ENCODE measurements around the gene DCN. TPM values are rescaled to one million over a fixed set of nuclear protein-coding genes. Genes with fewer than 3 reads are reported as not detected.

Gene DCN
- total and polyA plus RNA-seq, 7 donors = 41.2 to 1,612 (median 675) TPM

- Histone ChIP-seq H3K36me3 (peaks cover 0 to 4% (median under 1%) of the 10 kb centered on the region in 4 donors), H3K4me1 (peaks cover 0 to 4% (median 0%) of the 10 kb centered on the region in 4 donors), H3K27me3 (no peaks in the 10 kb centered on the region), H3K4me3 (no peak overlapping the region), H3K27ac (no peak overlapping the region), H3K9me3 (no peaks in the 10 kb centered on the region)
- no peak for TF ChIP-seq CTCF (IDR thresholded peaks at IDR 0.05)
- TF ChIP-seq POLR2A (IDR thresholded peaks at IDR 0.05) = no peak
- no peak for TF ChIP-seq POLR2AphosphoS5 (IDR thresholded peaks at IDR 0.05)
- no peak for TF ChIP-seq EP300 (IDR thresholded peaks at IDR 0.05)
- no peak for DNase-seq
- intact Hi-C loops (cut with DNase I) = no loop called here
These were observed 19.5 kb downstream of the DCN start for GRCh38 chr12:91163116-91163515.

- Histone ChIP-seq H3K36me3 (peaks cover 0 to 11% (median 3%) of the 10 kb centered on the region in 4 donors), H3K4me3 (no peak overlapping the region), H3K4me1 (peaks cover 0 to 4% (median 0%) of the 10 kb centered on the region in 4 donors), H3K27me3 (no peaks in the 10 kb centered on the region), H3K9me3 (no peaks in the 10 kb centered on the region), H3K27ac (no peak overlapping the region)
- intact Hi-C loops (cut with DNase I) = no loop called here
- TF ChIP-seq CTCF (IDR thresholded peaks at IDR 0.05) = no peak
- TF ChIP-seq POLR2A (IDR thresholded peaks at IDR 0.05) = no peak
- no peak for TF ChIP-seq EP300 (IDR thresholded peaks at IDR 0.05)
- no peak for TF ChIP-seq POLR2AphosphoS5 (IDR thresholded peaks at IDR 0.05)
- no peak for DNase-seq
These were observed 21.6 kb downstream of the DCN start for GRCh38 chr12:91161009-91161408.

- peaks cover 0 to 9% (median 0%) of the 10 kb centered on the region in 4 donors for H3K4me1 ChIP-seq
- no peak for DNase-seq
- no peak overlapping the region for H3K4me3 ChIP-seq
- intact Hi-C loops (cut with DNase I) = no loop called here
- TF ChIP-seq POLR2AphosphoS5 (IDR thresholded peaks at IDR 0.05) = no peak
- TF ChIP-seq EP300 (IDR thresholded peaks at IDR 0.05) = no peak
- TF ChIP-seq CTCF (IDR thresholded peaks at IDR 0.05) = no peak
- no peak for TF ChIP-seq POLR2A (IDR thresholded peaks at IDR 0.05)
- no peaks in the 10 kb centered on the region for H3K9me3 ChIP-seq
- H3K27me3 ChIP-seq = no peaks in the 10 kb centered on the region
- WGBS, 2 donors = 69 to 74% methylated on average over 2 of the region's 2 CpGs
- H3K36me3 ChIP-seq = peaks cover 0 to 16% (median 3%) of the 10 kb centered on the region in 4 donors
- no peak overlapping the region for H3K27ac ChIP-seq
These were observed 26.6 kb downstream of the DCN start for GRCh38 chr12:91155990-91156389.

- peaks cover 0 to 9% (median 0%) of the 10 kb centered on the region in 4 donors for H3K4me1 ChIP-seq
- 72 to 75% methylated on average over 3 of the region's 3 CpGs for WGBS, 2 donors
- no peaks in the 10 kb centered on the region for H3K27me3 ChIP-seq
- intact Hi-C loops (cut with DNase I) = no loop called here
- H3K9me3 ChIP-seq = no peaks in the 10 kb centered on the region
- H3K4me3 ChIP-seq = no peak overlapping the region
- TF ChIP-seq CTCF (IDR thresholded peaks at IDR 0.05) (no peak), POLR2AphosphoS5 (IDR thresholded peaks at IDR 0.05) (no peak), EP300 (IDR thresholded peaks at IDR 0.05) (no peak), POLR2A (IDR thresholded peaks at IDR 0.05) (no peak)
- no peak for DNase-seq
- peaks cover 0 to 22% (median 5%) of the 10 kb centered on the region in 4 donors for H3K36me3 ChIP-seq
- no peak overlapping the region for H3K27ac ChIP-seq
These were observed 28.5 kb downstream of the DCN start for GRCh38 chr12:91154131-91154530.

GRCh38 chr12:91144053-91144452 lies 38.6 kb downstream of the DCN start:
- peak overlapping the region in 1 of 4 donors; percentile 72 for H3K27ac ChIP-seq
- no peak for DNase-seq
- intact Hi-C loops (cut with DNase I) = loop anchor here (5.0 kb wide), 1 partner anchor 43 kb away; no protein-coding TSS in a partner anchor

More at GRCh38 chr12:91144053-91144452, 38.6 kb downstream of the DCN start:
- 61 to 88% methylated on average over 2 of the region's 2 CpGs for WGBS, 2 donors
- TF ChIP-seq CTCF (IDR thresholded peaks at IDR 0.05) = no peak
- no peak for TF ChIP-seq POLR2A (IDR thresholded peaks at IDR 0.05)
- no peak for TF ChIP-seq EP300 (IDR thresholded peaks at IDR 0.05)
- no peak for TF ChIP-seq POLR2AphosphoS5 (IDR thresholded peaks at IDR 0.05)
- Histone ChIP-seq H3K4me1 (peaks cover 0 to 45% (median 39%) of the 10 kb centered on the region in 4 donors), H3K27me3 (no peaks in the 10 kb centered on the region), H3K4me3 (no peak overlapping the region), H3K9me3 (no peaks in the 10 kb centered on the region), H3K36me3 (no peaks in the 10 kb centered on the region)
